Fibroblast of the aortic adventitia (primary cell): ENCODE data around the gene NUPR1. TPM values are rescaled to one million over a fixed set of nuclear protein-coding genes. Genes with fewer than 3 reads are reported as not detected.

ENCODE experiments used
- DNase-seq: peaks from one replicate; pipeline ENCODE4 v3.0.0-alpha.2; 2010; ENCODE audit warnings: low read depth
- H3K4me3 ChIP-seq: 2 replicates; pipeline ENCODE4 v1.5.1; 2011; ENCODE audit warnings: low read depth, mild to moderate bottlenecking, control low read depth, low read length, moderate library complexity
- total RNA-seq: library from RNA; depleted of rRNA; stranded (reverse); fragments of >200 nt; gene quantifications from 2 replicates; pipeline ENCODE4 v1.2.3, GENCODE V29; 2012; ENCODE audit warnings: low replicate concordance
- TF ChIP-seq, protein P1 (sequence below): IDR thresholded peaks from 2 replicates; pipeline ENCODE4 v1.5.1; 2011; ENCODE audit warnings: mild to moderate bottlenecking, low read length, control low read depth, inconsistent platforms; ENCODE audit not compliant: insufficient read depth

The NUPR1 gene
- total RNA-seq, 1 donor = 28.8 TPM

GRCh38 chr16:28526201-28527099 is 12.3 kb downstream of the NUPR1 start:
- TF ChIP-seq, protein P1, sequence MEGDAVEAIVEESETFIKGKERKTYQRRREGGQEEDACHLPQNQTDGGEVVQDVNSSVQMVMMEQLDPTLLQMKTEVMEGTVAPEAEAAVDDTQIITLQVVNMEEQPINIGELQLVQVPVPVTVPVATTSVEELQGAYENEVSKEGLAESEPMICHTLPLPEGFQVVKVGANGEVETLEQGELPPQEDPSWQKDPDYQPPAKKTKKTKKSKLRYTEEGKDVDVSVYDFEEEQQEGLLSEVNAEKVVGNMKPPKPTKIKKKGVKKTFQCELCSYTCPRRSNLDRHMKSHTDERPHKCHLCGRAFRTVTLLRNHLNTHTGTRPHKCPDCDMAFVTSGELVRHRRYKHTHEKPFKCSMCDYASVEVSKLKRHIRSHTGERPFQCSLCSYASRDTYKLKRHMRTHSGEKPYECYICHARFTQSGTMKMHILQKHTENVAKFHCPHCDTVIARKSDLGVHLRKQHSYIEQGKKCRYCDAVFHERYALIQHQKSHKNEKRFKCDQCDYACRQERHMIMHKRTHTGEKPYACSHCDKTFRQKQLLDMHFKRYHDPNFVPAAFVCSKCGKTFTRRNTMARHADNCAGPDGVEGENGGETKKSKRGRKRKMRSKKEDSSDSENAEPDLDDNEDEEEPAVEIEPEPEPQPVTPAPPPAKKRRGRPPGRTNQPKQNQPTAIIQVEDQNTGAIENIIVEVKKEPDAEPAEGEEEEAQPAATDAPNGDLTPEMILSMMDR = no peak
- DNase-seq = no peak
- no peak overlapping the region for H3K4me3 ChIP-seq

- DNase-seq = no peak
- no peak overlapping the region for H3K4me3 ChIP-seq
- TF ChIP-seq, protein P1 = no peak
Measured at GRCh38 chr16:28524681-28525171, 14.0 kb downstream of the NUPR1 start.

GRCh38 chr16:28522792-28523191 is 16.0 kb downstream of the NUPR1 start:
- TF ChIP-seq, protein P1 = no peak
- no peak overlapping the region for H3K4me3 ChIP-seq
- DNase-seq = no peak

- no peak overlapping the region for H3K4me3 ChIP-seq
- TF ChIP-seq, protein P1 = no peak
- DNase-seq = no peak
Measured at GRCh38 chr16:28521436-28521835, 17.3 kb downstream of the NUPR1 start.

DNA sequence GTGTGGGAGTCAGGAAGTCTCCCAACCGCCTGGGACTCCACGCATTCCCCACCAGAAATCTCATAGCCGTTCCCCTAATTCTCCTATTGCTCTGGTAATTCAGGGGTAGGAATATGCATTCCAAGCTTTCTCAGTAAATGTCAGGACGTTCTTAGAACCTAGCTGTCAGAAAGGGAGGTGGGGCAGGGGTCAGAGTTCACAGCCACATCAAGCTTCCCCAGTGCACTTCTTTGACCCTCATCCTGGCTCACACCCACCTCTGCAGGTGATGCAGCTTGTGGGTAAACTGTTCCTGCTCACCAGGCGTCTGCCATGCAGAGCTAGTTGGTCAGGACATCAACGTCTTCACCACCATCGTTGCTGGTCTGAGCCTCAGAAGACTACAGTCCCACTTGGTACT is 18.1 kb downstream of the NUPR1 start:
- TF ChIP-seq, protein P1 = no peak
- no peak overlapping the region for H3K4me3 ChIP-seq
- no peak for DNase-seq

DNA sequence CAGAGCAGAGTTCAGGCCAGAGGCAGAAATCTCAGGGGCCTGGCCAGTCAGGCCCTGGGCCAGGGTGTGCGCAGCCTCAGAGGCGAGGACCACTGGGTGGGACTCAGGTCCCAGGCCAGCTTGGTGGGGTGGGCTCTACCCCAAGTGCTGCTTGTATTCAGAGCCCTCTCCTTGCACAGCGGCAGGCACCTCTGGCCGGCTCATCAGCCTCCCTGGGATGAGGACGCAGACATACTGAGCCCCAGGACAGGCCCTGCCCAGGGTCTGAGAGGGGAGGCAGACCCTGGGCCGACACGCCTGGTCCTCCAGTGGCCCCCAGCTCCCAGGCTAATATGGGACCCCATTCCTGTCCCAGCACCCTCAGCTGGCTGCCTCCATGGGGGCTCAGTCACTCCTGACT is 24.5 kb downstream of the NUPR1 start:
- TF ChIP-seq, protein P1 = no peak
- no peak for DNase-seq
- no peak overlapping the region for H3K4me3 ChIP-seq
